Endothelial cell (in vitro differentiated cells): ENCODE measurements around the gene CYTH3. TPM values are rescaled to one million over a fixed set of nuclear protein-coding genes. Genes with fewer than 3 reads are reported as not detected.

Experiments used
- DNase-seq: peaks from one replicate; pipeline ENCODE4 v3.0.0; 2021; ENCODE audit warnings: low spot score
- H3K27ac Mint-ChIP-seq: one replicate; pipeline ENCODE4 v1.8.0; 2021; ENCODE audit warnings: mixed read lengths, inconsistent platforms; ENCODE audit not compliant: unreplicated experiment
- H3K27me3 Mint-ChIP-seq: one replicate; pipeline ENCODE4 v1.8.0; 2021; ENCODE audit warnings: mild to moderate bottlenecking, moderate library complexity, mixed read lengths, inconsistent platforms; ENCODE audit not compliant: unreplicated experiment
- H3K36me3 Mint-ChIP-seq: one replicate; pipeline ENCODE4 v1.8.0; 2021; ENCODE audit warnings: mild to moderate bottlenecking, low read depth, mixed read lengths, inconsistent platforms; ENCODE audit not compliant: unreplicated experiment
- H3K4me1 Mint-ChIP-seq: one replicate; pipeline ENCODE4 v1.8.0; 2021; ENCODE audit warnings: mild to moderate bottlenecking, mixed read lengths, inconsistent platforms; ENCODE audit not compliant: unreplicated experiment
- H3K4me3 Mint-ChIP-seq: one replicate; pipeline ENCODE4 v1.8.0; 2021; ENCODE audit warnings: mild to moderate bottlenecking, mixed read lengths, inconsistent platforms; ENCODE audit not compliant: unreplicated experiment
- H3K9me3 Mint-ChIP-seq: one replicate; pipeline ENCODE4 v1.8.0; 2021; ENCODE audit warnings: mixed read lengths, inconsistent platforms; ENCODE audit not compliant: unreplicated experiment
- CTCF ChIP-seq: fragments of 200-600 bp; sonication (generic); IDR thresholded peaks from one replicate; pipeline ENCODE4 v1.5.0; 2021; ENCODE audit warnings: antibody characterized with exemption; ENCODE audit not compliant: unreplicated experiment
- total RNA-seq: library from RNA; stranded (reverse); fragmentation: NEBNext Ultra II Directional; extraction: Animal tissue kit (Norgen Biotek cat#: 25700); gene quantifications from one replicate; pipeline ENCODE4 v1.2.1, GENCODE V29; 2021; ENCODE audit not compliant: unreplicated experiment

Gene CYTH3
- total RNA-seq, 1 donor from 2014 or later: 24.3 TPM

- DNase-seq: no peak
- Mint-ChIP-seq H3K27ac (no peak overlapping the region), H3K4me3 (no peak overlapping the region), H3K9me3 (no peaks in the 10 kb centered on the region), H3K36me3 (peaks cover 4% of the 10 kb centered on the region), H3K4me1 (peaks cover 6% of the 10 kb centered on the region), H3K27me3 (peaks cover 2% of the 10 kb centered on the region)
- TF ChIP-seq CTCF: no peak
Measured at GRCh38 chr7:6162650-6163366, 109.6 kb downstream of the CYTH3 start.

GRCh38 chr7:6162331-6162620, 110.1 kb downstream of the CYTH3 start:
- DNase-seq: no peak
- H3K27ac Mint-ChIP-seq: no peak overlapping the region
- no peaks in the 10 kb centered on the region for H3K9me3 Mint-ChIP-seq
- H3K27me3 Mint-ChIP-seq: peaks cover 2% of the 10 kb centered on the region
- TF ChIP-seq CTCF: no peak
- H3K4me1 Mint-ChIP-seq: peaks cover 6% of the 10 kb centered on the region
- no peak overlapping the region for H3K4me3 Mint-ChIP-seq
- peaks cover 4% of the 10 kb centered on the region for H3K36me3 Mint-ChIP-seq

- Mint-ChIP-seq H3K27ac (no peak overlapping the region), H3K9me3 (no peaks in the 10 kb centered on the region), H3K36me3 (peaks cover 6% of the 10 kb centered on the region), H3K4me1 (peaks cover 6% of the 10 kb centered on the region), H3K27me3 (peaks cover 2% of the 10 kb centered on the region), H3K4me3 (no peak overlapping the region)
- no peak for TF ChIP-seq CTCF
- no peak for DNase-seq
Measured at GRCh38 chr7:6161463-6162330, 110.7 kb downstream of the CYTH3 start.

GRCh38 chr7:6160191-6160623, 112.2 kb downstream of the CYTH3 start:
- Mint-ChIP-seq H3K4me1 (peaks cover 6% of the 10 kb centered on the region), H3K27ac (peak overlapping the region; percentile 68), H3K4me3 (no peak overlapping the region), H3K27me3 (peaks cover 2% of the 10 kb centered on the region), H3K36me3 (peaks cover 10% of the 10 kb centered on the region), H3K9me3 (no peaks in the 10 kb centered on the region)
- DNase-seq: peak; percentile 78
- peak; percentile 46 for TF ChIP-seq CTCF

GRCh38 chr7:6159524-6160031, 112.8 kb downstream of the CYTH3 start:
- no peak for TF ChIP-seq CTCF
- H3K27ac Mint-ChIP-seq: peak overlapping the region; percentile 24
- H3K9me3 Mint-ChIP-seq: no peaks in the 10 kb centered on the region
- peaks cover 6% of the 10 kb centered on the region for H3K4me1 Mint-ChIP-seq
- no peak for DNase-seq
- H3K4me3 Mint-ChIP-seq: no peak overlapping the region
- peaks cover 2% of the 10 kb centered on the region for H3K27me3 Mint-ChIP-seq
- H3K36me3 Mint-ChIP-seq: peaks cover 15% of the 10 kb centered on the region
